H9 (cell line): ENCODE data around the gene CNBP. TPM values are rescaled to one million over a fixed set of nuclear protein-coding genes. Genes with fewer than 3 reads are reported as not detected.

Source experiments
- DNase-seq: peaks from one replicate; pipeline ENCODE4 v3.0.0-alpha.2; 2017
- H2AFZ ChIP-seq: one replicate; pipeline ENCODE4 v1.6.1; 2013; ENCODE audit warnings: mild to moderate bottlenecking, low read length, control low read depth, moderate library complexity
- H2AK5ac ChIP-seq: 2 replicates; pipeline ENCODE4 v1.6.1; 2013; ENCODE audit warnings: low read length, control low read depth, mixed read lengths; ENCODE audit not compliant: insufficient read length
- H2BK120ac ChIP-seq: one replicate; pipeline ENCODE4 v1.6.1; 2013; ENCODE audit warnings: low read depth, mild to moderate bottlenecking, low read length, control low read depth, inconsistent platforms; ENCODE audit not compliant: poor library complexity, severe bottlenecking
- H2BK12ac ChIP-seq: 2 replicates; pipeline ENCODE4 v1.6.1; 2013; ENCODE audit warnings: low read length, control low read depth, mixed read lengths, low read depth; ENCODE audit not compliant: insufficient read length
- H2BK15ac ChIP-seq: 2 replicates; pipeline ENCODE4 v1.6.1; 2013; ENCODE audit warnings: low read depth, low read length, control low read depth
- H2BK20ac ChIP-seq: one replicate; pipeline ENCODE4 v1.6.1; 2013; ENCODE audit warnings: low read depth, mild to moderate bottlenecking, low read length, control low read depth, inconsistent platforms; ENCODE audit not compliant: poor library complexity, severe bottlenecking
- H2BK5ac ChIP-seq: 2 replicates; pipeline ENCODE4 v1.6.1; 2013; ENCODE audit warnings: low read length, control low read depth, mixed read lengths; ENCODE audit not compliant: insufficient read length
- H3K14ac ChIP-seq: 2 replicates; pipeline ENCODE4 v1.6.1; 2013; ENCODE audit warnings: low read length, control low read depth; ENCODE audit not compliant: insufficient read depth
- H3K18ac ChIP-seq: 2 replicates; pipeline ENCODE4 v1.6.1; 2013; ENCODE audit warnings: low read depth, mild to moderate bottlenecking, mixed read lengths, low read length, control low read depth; ENCODE audit not compliant: insufficient read length
- H3K23ac ChIP-seq: 2 replicates; pipeline ENCODE4 v1.6.1; 2013; ENCODE audit warnings: low read length, control low read depth, mixed read lengths, low read depth; ENCODE audit not compliant: insufficient read length
- H3K23me2 ChIP-seq: 2 replicates; pipeline ENCODE4 v1.6.1; 2013; ENCODE audit warnings: low read depth, mild to moderate bottlenecking, mixed read lengths, low read length, control low read depth; ENCODE audit not compliant: insufficient read length, poor library complexity, severe bottlenecking
- H3K27ac ChIP-seq: 2 replicates; pipeline ENCODE4 v1.5.1; 2013; ENCODE audit warnings: low read length, control low read depth, mixed read lengths, low read depth; ENCODE audit not compliant: insufficient read length
- H3K27me3 ChIP-seq: 2 replicates; pipeline ENCODE4 v1.6.1; 2013; ENCODE audit warnings: low read length, control low read depth, inconsistent platforms; ENCODE audit not compliant: insufficient read depth
- H3K4ac ChIP-seq: 2 replicates; pipeline ENCODE4 v1.6.1; 2013; ENCODE audit warnings: low read depth, mild to moderate bottlenecking, control low read depth, inconsistent platforms, low read length, moderate library complexity
- H3K4me1 ChIP-seq: 2 replicates; pipeline ENCODE4 v1.6.1; 2013; ENCODE audit warnings: low read length, control low read depth, inconsistent platforms; ENCODE audit not compliant: insufficient read depth
- H3K4me2 ChIP-seq: 2 replicates; pipeline ENCODE4 v1.6.1; 2013; ENCODE audit warnings: low read length, control low read depth, mixed read lengths; ENCODE audit not compliant: insufficient read length, insufficient read depth
- H3K56ac ChIP-seq: 2 replicates; pipeline ENCODE4 v1.6.1; 2013; ENCODE audit warnings: low read depth, mild to moderate bottlenecking, mixed read lengths, low read length, control low read depth; ENCODE audit not compliant: insufficient read length
- H3K79me1 ChIP-seq: 2 replicates; pipeline ENCODE4 v1.6.1; 2013; ENCODE audit warnings: low read depth, mild to moderate bottlenecking, moderate library complexity, low read length, control low read depth, inconsistent platforms; ENCODE audit not compliant: insufficient read depth, poor library complexity, severe bottlenecking
- H3K79me2 ChIP-seq: 2 replicates; pipeline ENCODE4 v1.6.1; 2013; ENCODE audit warnings: low read length, control low read depth, inconsistent platforms; ENCODE audit not compliant: insufficient read depth
- H3K9ac ChIP-seq: 2 replicates; pipeline ENCODE4 v1.6.1; 2013; ENCODE audit warnings: low read length, control low read depth, mixed read lengths; ENCODE audit not compliant: insufficient read length; ENCODE audit errors: extremely low read depth
- H3K9me3 ChIP-seq: one replicate; pipeline ENCODE4 v1.6.1; 2013; ENCODE audit warnings: low read depth, low read length, inconsistent platforms; ENCODE audit not compliant: control insufficient read depth
- H3T11ph ChIP-seq: one replicate; pipeline ENCODE4 v1.6.1; 2013; ENCODE audit warnings: mild to moderate bottlenecking, low read length, control low read depth, inconsistent platforms
- H4K20me1 ChIP-seq: one replicate; pipeline ENCODE4 v1.6.1; 2013; ENCODE audit not compliant: control insufficient read depth, insufficient read length, insufficient read depth
- H4K5ac ChIP-seq: 2 replicates; pipeline ENCODE4 v1.6.1; 2013; ENCODE audit warnings: low read depth, mild to moderate bottlenecking, mixed read lengths, low read length, control low read depth; ENCODE audit not compliant: insufficient read length
- H4K8ac ChIP-seq: replicated peaks from 2 replicates; pipeline ENCODE4 v1.6.1; 2013; ENCODE audit warnings: low read length, control low read depth, mixed read lengths, low read depth; ENCODE audit not compliant: insufficient read length
- H4K91ac ChIP-seq: 2 replicates; pipeline ENCODE4 v1.6.1; 2013; ENCODE audit warnings: low read depth, mild to moderate bottlenecking, moderate library complexity, mixed read lengths, low read length, control low read depth; ENCODE audit not compliant: insufficient read length
- H3K27ac Mint-ChIP-seq, 3 experiments: 2 replicates in 2 of 3; 3 replicates in 1 of 3; pipeline ENCODE4 v1.8.0; 2020 to 2021; ENCODE audit warnings: mixed read lengths in 3 of 3, mild to moderate bottlenecking in 1 of 3, moderate library complexity in 1 of 3
- H3K27me3 Mint-ChIP-seq: 2 replicates; pipeline ENCODE4 v1.8.0; 2021; ENCODE audit warnings: low read depth, mild to moderate bottlenecking, moderate library complexity, mixed read lengths
- H3K36me3 Mint-ChIP-seq, 3 experiments: 2 replicates in 2 of 3; 3 replicates in 1 of 3; pipeline ENCODE4 v1.8.0; 2020 to 2021; ENCODE audit warnings: low read depth in 3 of 3, mixed read lengths in 3 of 3; ENCODE audit not compliant: insufficient read depth in 1 of 3
- H3K4me1 Mint-ChIP-seq, 2 experiments: 2 replicates each; pipeline ENCODE4 v1.8.0; 2020; ENCODE audit warnings: mixed read lengths in 2 of 2
- H3K4me3 Mint-ChIP-seq, 2 experiments: 2 replicates in 1 of 2; 3 replicates in 1 of 2; pipeline ENCODE4 v1.8.0; 2020 to 2021; ENCODE audit warnings: mild to moderate bottlenecking in 2 of 2, mixed read lengths in 2 of 2, moderate library complexity in 1 of 2
- H3K9me3 Mint-ChIP-seq, 2 experiments: 2 replicates in 1 of 2; 3 replicates in 1 of 2; pipeline ENCODE4 v1.8.0; 2020; ENCODE audit warnings: mild to moderate bottlenecking in 2 of 2, mixed read lengths in 2 of 2, moderate library complexity in 1 of 2
- WGBS: extraction: QIAGEN DNeasy Blood & Tissue Kit; methylation state at CpG from one replicate; pipeline ENCODE4 v1.1.7; 2013; ENCODE audit warnings: missing lambda C conversion rate, low lambda C conversion rate, mixed read lengths; ENCODE audit not compliant: insufficient read length; ENCODE audit errors: extremely low coverage; 5-methylcytosine and 5-hydroxymethylcytosine counted together
- total RNA-seq: library from RNA; stranded (reverse); gene quantifications from 2 replicates; pipeline ENCODE4 v1.2.1, GENCODE V29; 2021
- TF ChIP-seq, protein P1 (sequence below): fragments of 200-600 bp; sonication (generic); conservative IDR thresholded peaks from 3 replicates; pipeline ENCODE4 v1.8.0; 2021; ENCODE audit warnings: antibody characterized with exemption, mild to moderate bottlenecking

The CNBP gene
- total RNA-seq, 1 experiment from 2014 or later, result 433 TPM

DNA sequence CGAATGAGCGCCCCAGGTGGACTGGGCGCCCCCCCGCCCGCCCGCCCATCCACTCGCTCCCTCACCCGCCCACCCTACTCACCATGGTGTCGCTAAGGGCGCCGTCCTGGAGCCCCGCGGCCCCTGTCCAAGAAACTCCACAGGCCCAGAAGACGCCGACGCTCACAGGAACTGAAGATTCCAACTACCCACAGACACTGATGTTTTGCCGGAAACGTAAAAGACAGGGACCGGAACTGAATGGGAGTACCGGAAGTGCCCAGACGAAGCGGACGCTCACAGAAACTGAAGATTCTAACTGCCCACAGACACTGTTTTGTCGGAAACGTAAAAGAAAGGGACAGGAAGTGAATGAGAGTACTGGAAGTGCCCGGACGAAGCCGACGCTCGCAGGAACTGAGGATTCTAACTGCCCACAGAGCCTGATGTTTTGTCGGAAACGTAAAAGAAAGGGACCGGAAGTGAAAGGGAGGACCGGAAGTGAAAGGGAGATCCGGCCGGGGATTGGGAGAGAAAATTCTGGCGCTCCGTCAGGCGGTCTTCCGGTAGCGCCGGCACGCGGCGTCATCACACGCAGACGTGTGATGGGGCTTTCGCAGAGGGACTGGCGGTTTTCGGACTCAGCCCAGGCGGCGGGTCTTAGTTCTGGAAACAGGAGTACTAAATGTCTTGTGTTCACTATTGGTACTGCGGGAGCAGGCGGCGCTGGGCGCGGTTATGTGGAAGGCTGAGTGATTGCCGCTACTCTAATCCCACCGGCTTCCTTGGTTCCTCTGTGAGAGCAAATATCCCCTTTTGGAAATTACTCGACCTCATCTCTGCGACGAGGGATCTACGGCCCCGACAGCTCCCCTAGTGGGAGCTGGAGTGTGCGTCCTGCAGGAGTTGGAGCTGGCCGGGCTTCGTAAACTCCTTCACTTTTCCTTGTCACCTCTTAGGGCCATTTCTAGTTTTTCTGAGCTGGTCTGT is 22.5 kb downstream of the CNBP start, which contains the start of gene ISY1:
TSS of gene ISY1 (minus strand) at position 173 of the 969 bp plus-strand sequence. CDS start at position 85, 88 bp downstream.
- no peak within 1 kb of the TSS for H3K23ac ChIP-seq
- H3K9me3 ChIP-seq, result no peaks in the 10 kb centered on the region
- peak within 1 kb of the TSS; percentile 94 for H2BK12ac ChIP-seq
- H3T11ph ChIP-seq, result peak within 1 kb of the TSS; percentile 95
- peak; percentile 93 for DNase-seq
- H2BK15ac ChIP-seq, result no peak within 1 kb of the TSS
- TF ChIP-seq, protein P1, sequence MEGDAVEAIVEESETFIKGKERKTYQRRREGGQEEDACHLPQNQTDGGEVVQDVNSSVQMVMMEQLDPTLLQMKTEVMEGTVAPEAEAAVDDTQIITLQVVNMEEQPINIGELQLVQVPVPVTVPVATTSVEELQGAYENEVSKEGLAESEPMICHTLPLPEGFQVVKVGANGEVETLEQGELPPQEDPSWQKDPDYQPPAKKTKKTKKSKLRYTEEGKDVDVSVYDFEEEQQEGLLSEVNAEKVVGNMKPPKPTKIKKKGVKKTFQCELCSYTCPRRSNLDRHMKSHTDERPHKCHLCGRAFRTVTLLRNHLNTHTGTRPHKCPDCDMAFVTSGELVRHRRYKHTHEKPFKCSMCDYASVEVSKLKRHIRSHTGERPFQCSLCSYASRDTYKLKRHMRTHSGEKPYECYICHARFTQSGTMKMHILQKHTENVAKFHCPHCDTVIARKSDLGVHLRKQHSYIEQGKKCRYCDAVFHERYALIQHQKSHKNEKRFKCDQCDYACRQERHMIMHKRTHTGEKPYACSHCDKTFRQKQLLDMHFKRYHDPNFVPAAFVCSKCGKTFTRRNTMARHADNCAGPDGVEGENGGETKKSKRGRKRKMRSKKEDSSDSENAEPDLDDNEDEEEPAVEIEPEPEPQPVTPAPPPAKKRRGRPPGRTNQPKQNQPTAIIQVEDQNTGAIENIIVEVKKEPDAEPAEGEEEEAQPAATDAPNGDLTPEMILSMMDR, result peak; percentile 84
- no peak within 1 kb of the TSS for H2AK5ac ChIP-seq
- peak within 1 kb of the TSS; percentile 72 for H3K4me2 ChIP-seq
- H3K4me3 Mint-ChIP-seq, result peak within 1 kb of the TSS; percentile 88 to 94
- no peaks in the 10 kb centered on the region for H3K79me1 ChIP-seq
- peaks cover 18 to 21% of the 10 kb centered on the region in 2 experiments for H3K4me1 Mint-ChIP-seq
- H3K23me2 ChIP-seq, result peaks cover 3% of the 10 kb centered on the region
- peaks cover 3 to 24% (median 21%) of the 10 kb centered on the region in 3 experiments; a peak in 6 of 7 replicates for H3K36me3 Mint-ChIP-seq
- H3K9me3 Mint-ChIP-seq, result no peaks in the 10 kb centered on the region
- peak within 1 kb of the TSS; percentile 100 for H3K27ac Mint-ChIP-seq
- no peaks in the 10 kb centered on the region; the same call in 1 of the 2 replicates for H3K4me1 ChIP-seq
- peak within 1 kb of the TSS; percentile 68 for H3K56ac ChIP-seq
- peak within 1 kb of the TSS; percentile 71 for H2AFZ ChIP-seq
- H3K27me3 Mint-ChIP-seq, result peaks cover 4% of the 10 kb centered on the region; the same call in 1 of the 2 replicates
- H2BK20ac ChIP-seq, result no peak within 1 kb of the TSS
- H2BK120ac ChIP-seq, result no peak within 1 kb of the TSS
- WGBS, result no CpG with 5 or more reads among the region's 67 CpGs
- peak within 1 kb of the TSS; percentile 92 for H3K9ac ChIP-seq
- no peaks in the 10 kb centered on the region; the same call in 1 of the 2 replicates for H3K79me2 ChIP-seq
- H4K91ac ChIP-seq, result no peak within 1 kb of the TSS
- no peaks in the 10 kb centered on the region for H4K20me1 ChIP-seq
- peak within 1 kb of the TSS; percentile 100 for H3K18ac ChIP-seq
- H4K5ac ChIP-seq, result peak within 1 kb of the TSS; percentile 97
- H3K14ac ChIP-seq, result peak within 1 kb of the TSS; percentile 96
- no peaks in the 10 kb centered on the region for H3K27me3 ChIP-seq
- peak within 1 kb of the TSS; percentile 73 for H2BK5ac ChIP-seq
- no peak within 1 kb of the TSS for H4K8ac ChIP-seq
- peak within 1 kb of the TSS; percentile 95 for H3K27ac ChIP-seq
- no peak within 1 kb of the TSS; the same call in 1 of the 2 replicates for H3K4ac ChIP-seq
